Fibroblast of skin of abdomen (primary cell): ENCODE results near the gene DCUN1D5. TPM values are rescaled to one million over a fixed set of nuclear protein-coding genes. Genes with fewer than 3 reads are reported as not detected.

Experiments used
- DNase-seq: peaks from one replicate; pipeline ENCODE4 v3.0.0-alpha.2; 2013
- polyA plus RNA-seq, 2 experiments: library from polyadenylated mRNA; unstranded; fragments of 120-200 nt; gene quantifications; one replicate each; pipeline ENCODE4 v1.2.1, GENCODE V29; 2013; ENCODE audit not compliant: insufficient read length in 2 of 2

Gene DCUN1D5
- 68.8 TPM for polyA plus RNA-seq (2013, experiment 1 of 2; ENCODE audit: insufficient read length)
- polyA plus RNA-seq (2013, experiment 2 of 2; ENCODE audit: insufficient read length): 69.8 TPM

DNA sequence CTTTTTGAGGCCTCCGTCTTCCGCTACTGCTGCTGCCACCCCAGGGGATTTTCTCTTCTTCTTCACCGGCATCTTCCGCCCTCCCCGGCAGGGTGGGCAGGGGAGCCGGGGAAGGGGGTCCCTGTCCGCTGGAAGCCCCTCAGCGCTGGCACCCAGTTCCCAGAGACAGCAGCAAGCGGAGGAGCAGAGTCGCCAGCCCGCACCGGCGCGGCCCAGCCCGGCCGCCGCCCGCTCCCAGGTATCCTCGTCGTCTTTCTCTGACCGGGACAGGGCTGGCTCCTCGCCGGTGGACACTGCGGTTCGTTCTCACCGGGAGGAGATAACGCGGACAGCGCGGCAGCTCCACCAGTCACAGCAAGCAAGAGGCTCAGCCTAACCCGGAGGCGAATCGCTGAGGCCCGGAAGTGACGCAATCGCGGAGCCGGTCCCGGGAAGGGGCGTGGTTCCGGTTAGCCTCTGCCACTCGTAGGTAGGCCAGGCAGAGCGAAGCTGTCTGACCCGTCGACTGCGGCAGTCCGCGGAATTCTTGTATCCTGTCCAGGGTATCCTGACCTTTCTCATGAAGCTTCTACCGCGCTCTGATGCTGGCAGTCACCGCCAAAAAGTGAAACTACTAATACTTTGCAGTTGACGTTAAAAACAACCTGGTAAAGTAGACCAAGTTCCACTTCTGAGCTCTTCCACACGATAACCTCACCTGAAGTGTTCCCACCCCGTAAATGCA lies at the start of gene DCUN1D5:
Gene DCUN1D5, minus strand, starts transcription at position 360 of the 724 bp plus-strand sequence. Its CDS starts 288 bp downstream, at position 72.
- DNase-seq: peak; percentile 94

- no peak for DNase-seq
Observed at GRCh38 chr11:103125462-103125861, 33.5 kb upstream of the DCUN1D5 start.

DNA sequence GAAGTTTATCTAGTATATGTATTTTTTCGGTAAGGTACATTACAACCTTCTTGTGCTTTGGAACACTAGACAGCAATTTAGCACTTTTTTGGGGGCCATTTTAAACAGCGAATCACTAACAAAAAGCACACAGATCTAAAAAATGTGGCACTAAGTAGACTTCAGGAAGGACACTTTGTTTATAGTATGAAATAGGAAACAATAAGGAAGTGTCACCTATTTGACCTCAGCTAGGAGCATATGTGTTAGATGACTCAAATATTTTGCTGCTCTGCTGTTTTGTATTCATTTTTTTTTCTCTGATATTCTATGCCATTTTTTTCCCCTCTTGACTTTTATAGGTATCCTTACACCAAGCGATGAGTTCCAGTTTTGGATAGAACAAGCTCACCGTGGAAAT lies 22.9 kb upstream of the DCUN1D5 start:
- no peak for DNase-seq

GRCh38 chr11:103112364-103112763 lies 20.4 kb upstream of the DCUN1D5 start:
- DNase-seq: no peak

- DNase-seq: no peak
Observed at GRCh38 chr11:103111400-103111799, 19.4 kb upstream of the DCUN1D5 start.

DNA sequence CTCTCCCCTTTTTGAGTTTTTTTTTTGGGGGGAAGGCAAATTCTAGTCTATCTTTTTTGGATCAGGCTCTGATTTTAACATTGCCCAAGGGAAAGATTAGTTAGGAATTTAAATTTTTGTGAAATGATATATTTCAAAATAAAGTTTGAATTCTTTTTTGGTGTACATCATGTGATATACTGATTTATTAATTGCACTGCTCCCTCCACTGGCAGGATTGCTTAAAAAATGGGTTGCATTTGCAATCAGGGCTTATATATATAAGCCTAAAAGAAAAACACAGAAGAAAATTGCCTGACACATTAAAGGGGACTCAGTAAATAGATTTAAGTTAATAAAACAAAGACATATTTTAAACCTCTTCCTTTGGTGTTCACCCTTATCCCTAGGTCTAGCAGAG lies 18.4 kb upstream of the DCUN1D5 start:
- DNase-seq: peak; percentile 53

GRCh38 chr11:103109818-103110388 lies 17.9 kb upstream of the DCUN1D5 start:
- DNase-seq: no peak

- DNase-seq: peak; percentile 94
Observed at GRCh38 chr11:103108933-103109817, 17.2 kb upstream of the DCUN1D5 start, which contains the start of gene DYNC2H1. DYNC2H1 (plus strand) TSS chr11:103109426; CDS start chr11:103109575, 149 bp downstream.

GRCh38 chr11:103097279-103097678 lies 5.3 kb upstream of the DCUN1D5 start:
- DNase-seq: no peak

DNA sequence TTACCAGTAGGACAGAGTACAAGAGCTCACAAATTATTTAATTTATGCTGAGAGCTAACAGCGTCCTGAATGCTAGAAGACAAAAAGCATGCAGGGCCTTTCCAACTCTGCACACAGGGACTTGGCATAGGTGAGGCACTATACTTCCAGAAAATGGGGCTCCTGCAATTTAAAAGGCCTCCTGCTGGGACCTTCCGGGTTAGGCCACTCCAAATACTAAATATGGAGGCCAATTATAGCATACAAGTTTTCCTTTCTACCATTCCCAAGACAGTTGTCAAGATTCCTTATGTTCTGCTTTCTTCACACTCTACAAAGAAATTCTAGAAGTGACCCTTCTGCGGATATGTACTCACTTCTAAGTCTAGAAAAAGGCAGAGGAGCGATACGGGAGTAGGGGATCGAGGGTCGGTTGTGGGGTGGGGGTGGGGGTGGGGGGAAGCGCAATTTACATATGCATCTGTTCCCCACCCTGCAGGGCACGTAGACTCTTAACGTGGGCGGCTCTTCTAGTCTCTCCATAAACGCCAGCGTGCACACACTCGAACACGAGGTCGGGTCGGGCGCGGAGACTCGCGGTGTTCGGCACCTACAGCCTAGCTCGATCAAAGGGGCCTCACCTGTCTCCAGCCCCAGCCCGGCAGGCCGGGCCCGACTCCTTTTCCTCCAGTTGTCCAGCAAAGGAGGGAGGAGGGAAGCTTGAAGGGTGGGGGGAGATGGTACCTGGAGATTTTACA lies 728 bp downstream of the DCUN1D5 start:
- DNase-seq: peak; percentile 31

DNA sequence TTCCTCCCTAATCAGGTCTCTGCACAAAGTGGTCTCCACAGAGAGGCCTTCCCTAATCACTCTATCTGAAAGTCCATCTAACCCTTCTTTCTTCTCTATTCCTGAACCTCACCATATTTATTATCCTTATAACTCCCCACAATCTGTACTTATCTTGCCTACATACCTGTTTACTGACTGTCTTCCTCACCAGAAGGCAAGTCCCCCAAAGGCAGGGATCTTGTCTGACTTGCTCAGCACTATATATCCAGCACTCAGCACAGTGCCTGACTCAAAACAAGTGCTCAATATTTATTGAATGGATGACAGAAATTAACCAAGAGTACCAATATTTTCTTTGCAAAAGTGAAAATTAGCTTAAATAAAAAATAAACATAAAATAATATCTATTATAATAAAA lies 5.5 kb downstream of the DCUN1D5 start:
- DNase-seq: no peak

DNA sequence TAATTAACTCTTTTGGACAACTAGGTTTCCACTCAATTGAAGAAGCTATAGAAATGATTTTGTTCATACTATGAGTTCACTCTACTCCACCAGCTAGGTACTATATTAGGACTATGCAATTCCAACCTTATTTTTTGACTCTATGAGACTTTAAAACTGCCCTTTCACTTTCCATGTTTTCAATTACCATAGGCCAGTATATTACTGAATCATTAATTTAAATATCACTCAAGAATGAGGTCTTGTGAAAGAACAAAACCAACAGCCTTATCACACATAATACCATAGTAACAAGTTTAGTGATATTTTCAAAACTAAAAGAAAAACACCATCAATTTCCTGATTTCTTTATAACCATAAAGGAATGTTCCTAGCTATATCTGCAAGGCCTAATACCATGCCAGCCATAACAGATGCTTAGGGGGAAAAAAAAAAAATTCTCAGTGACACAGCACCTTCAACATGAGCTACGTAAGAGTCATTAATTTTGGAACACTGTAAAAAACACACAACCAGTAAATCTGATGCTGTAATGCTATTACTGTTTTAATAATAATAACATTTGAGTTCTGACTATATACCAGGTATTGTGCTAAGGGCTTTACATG lies 6.1 kb downstream of the DCUN1D5 start:
- peak; percentile 4 for DNase-seq

- DNase-seq: peak; percentile 45
Observed at GRCh38 chr11:103079833-103080232, 12.1 kb downstream of the DCUN1D5 start.

DNA sequence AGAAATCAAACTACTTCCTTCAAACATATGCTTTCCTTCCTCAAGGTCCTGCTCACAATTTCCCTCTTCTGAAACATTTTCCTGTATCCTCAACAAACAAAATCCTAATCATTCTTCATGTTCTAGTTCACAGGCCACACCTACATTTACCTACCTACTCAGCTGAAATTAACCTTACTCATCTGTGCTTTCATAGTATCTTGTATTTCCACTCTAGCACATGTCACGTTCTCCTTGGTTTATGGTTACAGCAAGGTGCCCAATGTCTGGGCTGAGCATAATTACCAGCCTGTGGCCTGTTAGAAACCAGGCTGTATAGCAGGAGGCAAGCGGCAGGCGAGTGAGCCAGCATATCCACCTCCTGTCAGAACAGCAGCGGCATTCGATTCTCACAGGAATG lies 13.2 kb downstream of the DCUN1D5 start:
- DNase-seq: no peak

DNA sequence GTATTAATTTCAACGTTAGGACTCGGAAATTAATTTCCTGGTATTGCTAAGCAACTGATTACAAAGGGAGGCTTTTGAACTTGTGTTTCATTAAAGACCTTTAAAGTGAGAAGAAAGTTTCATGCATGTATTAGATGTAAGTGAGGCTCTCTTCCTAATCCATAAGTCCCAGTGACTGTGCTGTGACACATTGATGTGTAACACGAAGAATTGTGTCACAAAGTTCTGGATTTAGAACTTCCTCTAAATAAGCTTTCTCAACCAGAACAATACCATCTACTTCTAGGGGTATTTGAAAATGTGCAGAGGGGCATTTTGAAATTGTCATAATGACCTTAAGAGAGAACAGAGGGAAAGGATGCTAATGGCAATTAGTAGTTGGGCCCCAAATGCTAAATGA lies 14.4 kb downstream of the DCUN1D5 start:
- no peak for DNase-seq

GRCh38 chr11:103076361-103076760 lies 15.6 kb downstream of the DCUN1D5 start:
- DNase-seq: no peak

DNA sequence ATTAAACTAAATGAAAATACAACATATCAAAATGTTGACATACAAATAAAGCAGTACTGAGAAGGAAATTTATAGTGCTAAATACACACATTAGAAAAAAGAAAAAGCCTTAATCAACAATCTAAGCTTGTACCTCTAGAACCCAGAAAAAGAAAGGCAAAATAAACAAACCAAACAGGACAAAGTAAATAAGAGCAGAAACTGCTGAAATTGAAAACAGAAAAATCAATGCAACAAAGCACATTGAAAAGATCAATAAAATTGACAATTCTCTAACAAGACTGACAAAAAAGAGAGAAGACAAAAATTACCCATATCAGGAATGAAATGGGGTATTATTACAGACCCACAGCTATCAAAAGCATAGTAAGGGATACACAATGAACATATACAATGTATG lies 21.0 kb downstream of the DCUN1D5 start:
- no peak for DNase-seq

GRCh38 chr11:103070142-103070541 lies 21.8 kb downstream of the DCUN1D5 start:
- DNase-seq: no peak

- no peak for DNase-seq
Observed at GRCh38 chr11:103069367-103069766, 22.6 kb downstream of the DCUN1D5 start.

DNA sequence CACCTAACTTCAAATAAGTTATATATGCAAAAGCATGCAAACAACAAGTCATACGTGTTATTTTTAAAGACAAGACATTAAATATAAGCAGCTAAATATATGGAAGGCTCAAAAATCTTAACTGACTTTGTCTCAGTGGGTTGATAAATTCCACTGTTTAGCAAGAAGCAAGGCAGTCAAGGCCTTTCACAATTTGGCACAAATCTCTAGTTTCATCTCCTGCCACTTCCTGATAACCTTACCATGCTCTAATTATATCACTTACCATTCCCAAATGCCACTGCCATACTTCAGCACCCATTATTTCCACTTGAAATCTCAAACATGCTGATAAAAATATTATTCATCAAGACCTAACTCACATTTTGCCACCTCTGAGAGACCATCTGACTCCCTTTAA lies 24.8 kb downstream of the DCUN1D5 start:
- no peak for DNase-seq

- no peak for DNase-seq
Observed at GRCh38 chr11:103061656-103062055, 30.3 kb downstream of the DCUN1D5 start.
